ENCODE results near the gene RNU7-1.

RNU7-1 gene

DNA sequence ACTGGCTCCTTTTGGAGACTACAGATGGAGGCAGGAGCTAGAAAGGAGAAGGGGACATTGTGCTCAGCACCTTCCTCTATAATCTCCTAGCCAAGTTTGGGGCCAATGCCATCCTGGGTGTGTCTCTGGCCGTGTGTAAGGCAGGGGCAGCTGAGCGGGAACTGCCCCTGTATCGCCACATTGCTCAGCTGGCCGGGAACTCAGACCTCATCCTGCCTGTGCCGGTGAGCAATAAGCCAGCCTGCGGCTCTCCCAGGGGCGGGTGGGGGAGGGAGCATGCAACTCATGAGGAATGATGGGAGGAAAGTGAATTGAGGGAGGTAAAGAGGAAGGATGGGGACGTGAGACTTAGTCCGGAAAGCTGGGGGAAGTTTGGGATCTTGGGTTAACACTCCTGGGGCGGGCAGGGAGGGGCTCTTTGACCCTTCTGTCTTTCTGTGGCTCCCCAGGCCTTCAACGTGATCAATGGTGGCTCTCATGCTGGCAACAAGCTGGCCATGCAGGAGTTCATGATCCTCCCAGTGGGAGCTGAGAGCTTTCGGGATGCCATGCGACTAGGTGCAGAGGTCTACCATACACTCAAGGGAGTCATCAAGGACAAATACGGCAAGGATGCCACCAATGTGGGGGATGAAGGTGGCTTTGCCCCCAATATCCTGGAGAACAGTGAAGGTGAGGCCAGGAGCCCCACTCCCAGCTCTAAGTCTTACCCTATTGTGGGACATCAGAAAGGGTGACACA is 26.0 kb upstream of the RNU7-1 start:
- no peak for FAIRE-seq
- DNase-seq (ENCODE audit: low spot score) = no peak

DNA sequence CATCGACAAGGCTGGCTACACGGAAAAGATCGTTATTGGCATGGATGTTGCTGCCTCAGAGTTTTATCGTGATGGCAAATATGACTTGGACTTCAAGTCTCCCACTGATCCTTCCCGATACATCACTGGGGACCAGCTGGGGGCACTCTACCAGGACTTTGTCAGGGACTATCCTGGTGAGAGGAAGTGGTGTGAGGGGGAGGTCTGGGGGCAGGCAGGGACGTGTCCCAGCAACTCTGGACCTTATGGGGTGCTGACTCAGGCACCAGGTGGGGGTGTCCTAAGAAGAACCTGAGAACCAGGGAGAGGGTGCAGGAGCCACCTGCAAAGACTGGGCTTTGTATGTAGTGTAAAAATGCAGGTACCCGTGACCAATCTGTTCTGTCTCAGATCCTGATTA is 24.0 kb upstream of the RNU7-1 start:
- no peak for FAIRE-seq
- DNase-seq (ENCODE audit: low spot score) = no peak

DNA sequence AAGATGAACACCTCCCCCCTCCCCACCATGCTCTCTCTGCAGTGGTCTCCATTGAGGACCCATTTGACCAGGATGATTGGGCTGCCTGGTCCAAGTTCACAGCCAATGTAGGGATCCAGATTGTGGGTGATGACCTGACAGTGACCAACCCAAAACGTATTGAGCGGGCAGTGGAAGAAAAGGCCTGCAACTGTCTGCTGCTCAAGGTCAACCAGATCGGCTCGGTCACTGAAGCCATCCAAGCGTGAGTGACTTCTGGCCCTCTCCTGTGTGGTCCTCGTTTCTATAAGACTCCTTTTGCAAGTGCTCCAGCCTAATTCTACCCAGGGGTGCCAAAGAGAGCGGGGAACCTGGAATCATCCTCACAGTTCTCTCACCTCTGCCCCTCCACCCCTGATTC is 22.1 kb upstream of the RNU7-1 start:
- DNase-seq (ENCODE audit: low spot score) (no peak), FAIRE-seq (no peak)

DNA sequence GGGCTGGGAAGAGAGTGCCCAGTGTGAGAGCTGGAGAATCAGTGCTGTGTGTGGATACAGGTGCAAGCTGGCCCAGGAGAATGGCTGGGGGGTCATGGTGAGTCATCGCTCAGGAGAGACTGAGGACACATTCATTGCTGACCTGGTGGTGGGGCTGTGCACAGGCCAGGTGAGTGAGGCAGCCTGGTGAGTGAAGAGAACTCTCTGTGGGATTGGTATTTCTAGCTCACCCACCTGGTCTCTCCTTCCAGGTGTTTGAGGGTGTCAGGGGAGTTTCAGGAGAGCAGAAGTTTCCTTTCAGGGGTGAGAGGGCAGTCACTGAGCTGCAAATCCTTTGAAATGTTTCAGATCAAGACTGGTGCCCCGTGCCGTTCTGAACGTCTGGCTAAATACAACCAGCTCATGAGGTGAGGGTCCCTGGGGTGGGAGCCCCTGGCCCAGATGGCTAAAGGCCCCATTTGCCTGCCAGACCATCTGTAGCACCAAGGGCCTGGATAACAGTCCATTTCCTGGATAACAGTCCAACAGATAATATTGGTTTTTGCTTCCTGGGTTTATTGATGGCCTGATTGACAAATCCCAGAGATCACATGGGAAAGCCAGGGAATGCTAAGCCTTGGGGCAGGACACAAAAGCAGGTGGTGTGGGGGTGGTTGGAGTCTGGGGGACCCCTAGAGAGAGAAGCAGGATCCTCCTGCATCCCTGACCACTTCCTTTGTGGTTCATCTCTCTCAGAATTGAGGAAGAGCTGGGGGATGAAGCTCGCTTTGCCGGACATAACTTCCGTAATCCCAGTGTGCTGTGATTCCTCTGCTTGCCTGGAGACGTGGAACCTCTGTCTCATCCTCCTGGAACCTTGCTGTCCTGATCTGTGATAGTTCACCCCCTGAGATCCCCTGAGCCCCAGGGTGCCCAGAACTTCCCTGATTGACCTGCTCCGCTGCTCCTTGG is 21.3 kb upstream of the RNU7-1 start:
- FAIRE-seq = no peak
- DNase-seq (ENCODE audit: low spot score) = no peak

DNA sequence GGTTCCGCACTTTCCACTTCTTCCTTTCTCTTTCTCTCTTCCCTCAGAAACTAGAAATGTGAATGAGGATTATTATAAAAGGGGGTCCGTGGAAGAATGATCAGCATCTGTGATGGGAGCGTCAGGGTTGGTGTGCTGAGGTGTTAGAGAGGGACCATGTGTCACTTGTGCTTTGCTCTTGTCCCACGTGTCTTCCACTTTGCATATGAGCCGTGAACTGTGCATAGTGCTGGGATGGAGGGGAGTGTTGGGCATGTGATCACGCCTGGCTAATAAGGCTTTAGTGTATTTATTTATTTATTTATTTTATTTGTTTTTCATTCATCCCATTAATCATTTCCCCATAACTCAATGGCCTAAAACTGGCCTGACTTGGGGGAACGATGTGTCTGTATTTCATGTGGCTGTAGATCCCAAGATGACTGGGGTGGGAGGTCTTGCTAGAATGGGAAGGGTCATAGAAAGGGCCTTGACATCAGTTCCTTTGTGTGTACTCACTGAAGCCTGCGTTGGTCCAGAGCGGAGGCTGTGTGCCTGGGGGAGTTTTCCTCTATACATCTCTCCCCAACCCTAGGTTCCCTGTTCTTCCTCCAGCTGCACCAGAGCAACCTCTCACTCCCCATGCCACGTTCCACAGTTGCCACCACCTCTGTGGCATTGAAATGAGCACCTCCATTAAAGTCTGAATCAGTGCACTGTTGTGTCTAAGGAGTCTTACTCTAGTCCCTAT is 20.4 kb upstream of the RNU7-1 start:
- DNase-seq (ENCODE audit: low spot score) = no peak
- no peak for FAIRE-seq

DNA sequence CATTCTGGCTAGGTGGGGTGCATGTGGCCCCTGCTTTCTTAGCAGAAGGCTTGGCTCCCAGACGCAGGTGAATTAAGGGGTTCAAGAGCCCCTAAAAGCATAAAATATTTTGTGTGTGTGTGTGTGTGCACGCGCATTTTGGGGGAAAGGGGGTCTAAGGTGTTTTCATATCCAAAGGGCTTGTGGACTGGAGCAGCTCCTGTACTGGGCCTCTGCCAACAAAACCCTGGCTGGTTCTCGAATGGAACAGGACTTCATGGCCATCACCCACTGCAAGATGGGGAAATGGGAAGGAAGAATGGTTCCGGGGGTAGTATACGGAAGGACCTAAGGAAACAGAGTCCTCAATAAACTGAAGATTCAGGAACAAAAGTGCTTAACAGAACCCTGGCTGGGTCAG is 19.8 kb upstream of the RNU7-1 start:
- FAIRE-seq = no peak
- no peak for DNase-seq (ENCODE audit: low spot score)

DNA sequence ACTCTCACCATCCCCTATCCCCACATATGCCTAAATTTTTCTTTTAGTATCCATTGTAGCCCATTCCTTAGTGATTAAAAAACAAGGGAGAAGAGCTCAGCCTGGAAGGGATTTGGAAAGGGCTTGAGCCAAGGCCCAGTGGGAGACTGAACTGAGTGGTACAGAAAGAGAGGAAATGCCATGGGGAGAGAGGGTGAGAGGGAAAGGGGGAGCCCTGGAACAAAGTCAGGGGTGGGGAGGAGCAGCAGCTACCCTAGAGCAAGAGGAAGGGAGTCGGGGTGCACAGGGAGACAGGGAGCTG is 18.4 kb upstream of the RNU7-1 start:
- DNase-seq (ENCODE audit: low spot score) = no peak
- no peak for FAIRE-seq

DNA sequence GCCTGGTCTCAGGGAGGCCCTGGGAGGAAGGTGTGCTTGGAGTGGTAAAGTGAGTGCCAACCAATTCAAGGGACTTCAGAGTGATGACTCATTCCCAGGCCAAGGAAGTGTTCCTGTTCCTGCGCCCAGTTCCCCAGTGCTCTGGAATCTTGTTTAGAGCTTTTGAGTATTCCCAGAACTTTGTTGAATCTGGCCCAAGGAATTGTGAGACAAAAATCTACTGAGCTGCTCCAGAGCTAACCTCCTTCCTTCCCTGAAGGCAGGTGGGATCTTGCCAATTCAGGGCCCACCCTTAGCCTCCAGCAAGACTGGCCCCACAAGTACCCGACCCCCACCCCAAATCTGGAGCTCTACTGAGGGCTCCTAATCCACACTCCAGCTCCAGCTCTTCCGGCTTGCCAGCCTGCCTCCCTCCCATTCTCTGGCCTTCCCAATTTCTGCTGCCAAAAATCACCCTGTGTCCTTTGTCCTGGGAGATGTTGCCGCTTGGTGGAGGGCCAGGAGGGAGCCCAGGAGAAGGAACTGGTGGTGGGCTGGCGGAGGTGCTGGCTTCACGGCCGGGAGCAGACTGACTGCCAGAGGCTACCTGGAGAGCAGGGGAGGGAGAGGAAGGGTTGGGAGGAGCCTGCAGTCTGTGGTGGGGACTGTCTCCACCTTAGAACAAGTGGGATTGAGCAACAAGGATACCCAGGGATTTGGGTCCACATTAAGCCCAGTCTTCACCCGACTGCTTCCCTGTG is 17.9 kb upstream of the RNU7-1 start:
- FAIRE-seq (peak; percentile 32), DNase-seq (ENCODE audit: low spot score) (peak; percentile 90)

DNA sequence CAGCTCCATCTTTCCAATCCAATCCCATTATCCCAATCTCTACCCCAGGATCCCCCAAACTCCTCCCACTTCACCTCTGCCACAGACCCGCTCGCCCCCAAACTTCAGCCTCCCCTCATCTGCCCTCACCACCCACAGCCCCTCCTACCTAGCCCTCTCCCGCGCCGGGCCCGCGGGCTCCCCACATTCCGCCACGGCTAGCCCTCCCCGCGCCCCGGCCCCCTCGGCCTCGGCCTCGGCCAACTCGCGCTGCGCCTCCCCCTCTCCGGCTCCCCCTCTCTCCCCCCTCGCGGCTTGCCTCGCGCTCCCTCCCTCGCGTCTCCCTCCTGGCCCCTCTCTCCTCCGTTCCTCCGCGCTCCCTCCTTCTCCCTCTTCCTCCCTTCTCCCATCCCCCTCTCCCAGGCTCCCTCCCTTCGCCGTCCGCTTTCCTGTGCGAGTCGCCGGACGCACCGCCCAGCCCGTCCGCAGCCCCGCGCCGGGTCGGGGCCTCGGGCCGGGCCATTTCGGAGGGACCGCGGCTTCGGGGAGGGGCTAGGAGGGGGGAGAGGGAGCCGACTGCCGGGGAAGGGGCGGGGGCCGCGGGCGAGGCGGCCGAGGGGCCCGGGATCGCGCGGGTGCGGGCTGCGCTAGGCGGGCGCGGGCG is 16.1 kb upstream of the RNU7-1 start, which contains the start of gene ATN1:
ATN1 (plus strand) TSS at position 581 of the 643 bp plus-strand sequence. CDS start 6,043 bp downstream, outside the sequence.
- peak; percentile 9 for FAIRE-seq
- peak; percentile 84 for DNase-seq (ENCODE audit: low spot score)

DNA sequence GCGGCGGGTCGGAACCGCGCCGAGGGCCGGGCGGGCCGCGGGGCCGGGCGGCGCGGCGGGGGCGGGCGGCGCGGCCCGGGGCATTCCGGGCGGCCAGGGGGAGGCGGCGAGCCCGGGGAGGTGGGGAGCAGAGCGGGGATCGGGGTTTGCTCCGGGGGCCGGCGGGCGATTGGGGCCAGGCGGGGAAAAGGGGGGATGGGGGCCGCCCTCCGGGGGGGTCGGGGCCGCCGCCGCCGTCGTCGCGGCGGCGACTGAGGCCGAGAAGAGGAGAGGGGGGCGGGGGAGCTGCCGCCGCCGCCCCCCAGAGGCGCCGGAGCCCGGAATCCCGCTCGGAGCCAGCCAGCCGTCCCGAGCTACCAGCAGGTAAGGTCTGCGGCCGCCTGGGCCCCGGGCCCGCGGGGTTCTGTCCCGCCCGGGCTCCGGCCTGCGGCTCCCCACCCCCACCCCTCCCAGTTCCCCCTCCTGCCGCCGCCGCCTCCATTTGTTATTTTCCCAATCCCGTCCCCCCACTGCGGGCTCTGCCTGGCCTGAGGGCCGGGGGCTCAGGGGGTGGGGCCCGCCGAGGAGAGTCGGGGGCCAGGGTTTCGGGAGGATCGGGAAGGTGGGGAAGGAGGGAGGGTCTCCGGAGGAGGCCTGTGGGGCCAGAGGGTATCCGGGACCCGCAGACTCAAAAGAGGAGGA is 15.5 kb upstream of the RNU7-1 start:
- FAIRE-seq (no peak), DNase-seq (ENCODE audit: low spot score) (peak; percentile 48)

DNA sequence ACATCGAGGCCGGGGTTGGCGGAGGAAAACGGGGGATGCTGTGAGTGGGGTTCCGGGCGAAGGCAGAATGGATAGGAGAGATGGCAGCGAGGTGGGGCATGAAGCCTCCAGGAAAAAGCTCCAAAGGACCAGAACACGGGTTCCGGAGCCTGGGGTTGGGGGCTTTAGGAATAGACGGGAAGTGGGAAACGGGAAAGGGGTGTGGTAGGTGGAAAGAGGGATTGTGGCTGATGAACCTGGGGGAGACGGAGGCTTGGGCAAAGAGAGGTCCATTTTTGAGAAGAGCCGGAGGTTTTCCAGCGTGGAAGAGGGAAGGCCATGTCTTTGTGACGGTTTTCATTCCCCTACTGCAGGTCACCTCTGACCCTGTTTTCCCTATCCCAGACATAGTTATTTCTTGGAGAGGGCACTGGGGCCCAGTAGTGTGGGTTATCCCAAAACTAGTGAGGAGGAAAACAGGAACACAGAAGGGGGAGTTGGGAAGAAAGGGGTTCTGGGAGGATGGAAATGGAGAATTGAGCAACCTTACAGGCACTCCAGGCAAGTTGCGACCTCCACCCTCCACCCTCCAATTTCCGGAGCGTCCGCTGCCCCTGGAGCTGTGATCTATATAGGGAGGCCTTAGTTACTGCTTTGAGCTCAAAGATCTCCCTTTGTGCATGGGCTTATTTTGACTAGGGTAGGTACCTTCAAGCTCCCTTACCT is 14.8 kb upstream of the RNU7-1 start:
- DNase-seq (ENCODE audit: low spot score) (no peak), FAIRE-seq (no peak)

DNA sequence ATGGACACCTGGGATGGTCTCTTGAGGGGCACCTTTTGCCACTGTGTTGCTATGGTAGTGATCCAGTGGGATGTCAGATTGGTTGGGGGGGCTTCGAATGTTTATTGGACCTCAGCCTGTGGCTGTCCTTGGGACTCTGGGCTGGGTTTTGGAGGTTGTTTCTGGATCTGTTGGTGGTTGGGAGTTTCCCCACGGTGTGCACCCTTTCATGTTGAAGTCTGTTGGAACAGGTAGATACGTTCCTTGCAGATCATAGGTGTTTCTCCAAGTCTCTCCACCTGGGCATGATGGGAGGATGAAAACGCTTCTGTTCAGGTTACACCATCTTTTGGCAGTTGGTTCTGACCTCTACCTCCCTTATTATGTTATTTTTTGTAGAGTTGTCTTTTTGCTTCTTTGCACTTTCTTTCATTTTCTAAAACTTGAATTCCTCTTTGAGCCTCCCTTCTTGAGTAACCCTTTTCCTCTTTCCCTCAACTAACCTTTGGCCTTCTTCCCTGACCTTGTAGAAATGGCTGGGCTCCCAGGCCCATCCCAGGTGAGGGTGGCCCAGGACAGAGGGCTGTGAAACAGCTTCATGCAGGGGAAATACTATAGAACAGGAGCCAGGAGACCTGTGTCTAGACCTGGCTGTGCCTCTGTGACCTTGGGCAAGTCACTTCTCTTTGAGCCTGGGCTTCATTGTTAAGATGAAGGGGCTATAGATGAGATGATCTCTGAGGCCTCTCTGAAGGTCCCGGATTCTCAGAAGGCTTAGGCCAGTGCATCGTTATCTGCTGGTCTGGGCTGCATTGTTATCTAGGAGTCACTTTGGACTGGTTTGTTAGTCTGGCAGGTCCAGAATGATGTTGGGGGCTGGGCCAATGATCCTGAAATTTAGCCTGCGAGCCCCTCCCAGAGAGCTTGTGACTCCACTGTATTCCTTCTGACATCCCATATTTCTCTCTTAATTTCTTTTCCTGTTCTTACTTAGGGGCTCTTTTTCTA is 13.9 kb upstream of the RNU7-1 start:
- no peak for DNase-seq (ENCODE audit: low spot score)
- peak; percentile 9 for FAIRE-seq

DNA sequence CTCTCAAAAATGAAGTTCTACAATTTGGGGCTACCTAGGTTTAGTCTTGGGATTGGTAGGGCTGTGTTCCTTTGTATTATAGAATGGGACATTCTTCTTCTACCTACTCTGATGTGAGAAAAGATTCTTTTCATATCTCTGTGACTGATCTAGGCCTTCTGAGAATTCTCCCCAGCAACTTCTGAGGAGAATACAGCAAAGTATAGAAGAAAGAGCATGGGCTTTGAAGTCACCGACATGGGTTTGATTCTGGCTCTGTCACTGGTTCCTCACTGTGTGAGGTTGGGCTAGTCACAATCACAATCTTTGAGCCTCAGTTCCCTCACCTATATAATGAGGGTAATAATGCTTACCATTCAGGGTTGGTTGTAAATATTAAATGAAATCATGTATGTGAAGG is 10.8 kb upstream of the RNU7-1 start:
- no peak for FAIRE-seq
- no peak for DNase-seq (ENCODE audit: low spot score)

DNA sequence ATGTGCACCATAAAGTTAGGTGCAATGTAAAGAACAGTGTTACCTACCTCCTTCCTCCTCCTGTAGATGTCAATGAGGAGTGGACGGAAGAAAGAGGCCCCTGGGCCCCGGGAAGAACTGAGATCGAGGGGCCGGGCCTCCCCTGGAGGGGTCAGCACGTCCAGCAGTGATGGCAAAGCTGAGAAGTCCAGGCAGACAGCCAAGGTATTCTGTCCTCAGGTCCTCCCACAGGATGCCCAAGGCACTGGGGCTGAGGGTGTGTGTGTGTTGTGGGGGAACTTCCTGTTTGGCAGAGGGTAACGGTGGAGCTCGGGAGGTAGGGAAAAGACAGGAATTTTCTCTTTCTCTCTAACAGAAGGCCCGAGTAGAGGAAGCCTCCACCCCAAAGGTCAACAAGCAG is 9.5 kb upstream of the RNU7-1 start:
- no peak for FAIRE-seq
- no peak for DNase-seq (ENCODE audit: low spot score)

DNA sequence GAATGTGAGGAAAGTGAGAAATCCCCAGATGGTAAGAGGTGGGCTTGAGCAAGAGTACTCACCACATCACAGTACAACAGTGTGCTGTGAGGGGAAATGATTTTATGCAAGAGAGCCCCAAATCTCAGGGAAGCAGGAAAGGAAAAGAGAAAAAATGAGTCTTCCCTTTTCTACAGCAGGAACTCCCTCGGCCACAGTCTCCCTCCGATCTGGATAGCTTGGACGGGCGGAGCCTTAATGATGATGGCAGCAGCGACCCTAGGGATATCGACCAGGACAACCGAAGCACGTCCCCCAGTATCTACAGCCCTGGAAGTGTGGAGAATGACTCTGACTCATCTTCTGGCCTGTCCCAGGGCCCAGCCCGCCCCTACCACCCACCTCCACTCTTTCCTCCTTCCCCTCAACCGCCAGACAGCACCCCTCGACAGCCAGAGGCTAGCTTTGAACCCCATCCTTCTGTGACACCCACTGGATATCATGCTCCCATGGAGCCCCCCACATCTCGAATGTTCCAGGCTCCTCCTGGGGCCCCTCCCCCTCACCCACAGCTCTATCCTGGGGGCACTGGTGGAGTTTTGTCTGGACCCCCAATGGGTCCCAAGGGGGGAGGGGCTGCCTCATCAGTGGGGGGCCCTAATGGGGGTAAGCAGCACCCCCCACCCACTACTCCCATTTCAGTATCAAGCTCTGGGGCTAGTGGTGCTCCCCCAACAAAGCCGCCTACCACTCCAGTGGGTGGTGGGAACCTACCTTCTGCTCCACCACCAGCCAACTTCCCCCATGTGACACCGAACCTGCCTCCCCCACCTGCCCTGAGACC is 8.0 kb upstream of the RNU7-1 start:
- FAIRE-seq (no peak), DNase-seq (ENCODE audit: low spot score) (no peak)

DNA sequence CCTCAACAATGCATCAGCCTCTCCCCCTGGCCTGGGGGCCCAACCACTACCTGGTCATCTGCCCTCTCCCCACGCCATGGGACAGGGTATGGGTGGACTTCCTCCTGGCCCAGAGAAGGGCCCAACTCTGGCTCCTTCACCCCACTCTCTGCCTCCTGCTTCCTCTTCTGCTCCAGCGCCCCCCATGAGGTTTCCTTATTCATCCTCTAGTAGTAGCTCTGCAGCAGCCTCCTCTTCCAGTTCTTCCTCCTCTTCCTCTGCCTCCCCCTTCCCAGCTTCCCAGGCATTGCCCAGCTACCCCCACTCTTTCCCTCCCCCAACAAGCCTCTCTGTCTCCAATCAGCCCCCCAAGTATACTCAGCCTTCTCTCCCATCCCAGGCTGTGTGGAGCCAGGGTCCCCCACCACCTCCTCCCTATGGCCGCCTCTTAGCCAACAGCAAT is 7.4 kb upstream of the RNU7-1 start:
- no peak for DNase-seq (ENCODE audit: low spot score)
- FAIRE-seq = no peak

Measured in urothelium cell line (cell line).